Occipital lobe (tissue), 2 donors: ENCODE data around the gene LBP. TPM values are rescaled to one million over a fixed set of nuclear protein-coding genes. Genes with fewer than 3 reads are reported as not detected.
"Not testable (repeated sequence)": the region's sequence is repeated elsewhere in the genome, so short reads cannot be mapped to it uniquely, and the experiment has no call there.

ENCODE experiments used
- DNase-seq: peaks from one replicate; lab custom pipeline; 2025; lab: John Stamatoyannopoulos, UW
- total RNA-seq: library from RNA; depleted of rRNA; stranded (reverse); fragments of >200 nt; gene quantifications from one replicate; pipeline ENCODE4 v1.2.3, GENCODE V29; 2014

Gene LBP
- total RNA-seq, 1 donor from 2014 or later, result 0.47 TPM

DNA sequence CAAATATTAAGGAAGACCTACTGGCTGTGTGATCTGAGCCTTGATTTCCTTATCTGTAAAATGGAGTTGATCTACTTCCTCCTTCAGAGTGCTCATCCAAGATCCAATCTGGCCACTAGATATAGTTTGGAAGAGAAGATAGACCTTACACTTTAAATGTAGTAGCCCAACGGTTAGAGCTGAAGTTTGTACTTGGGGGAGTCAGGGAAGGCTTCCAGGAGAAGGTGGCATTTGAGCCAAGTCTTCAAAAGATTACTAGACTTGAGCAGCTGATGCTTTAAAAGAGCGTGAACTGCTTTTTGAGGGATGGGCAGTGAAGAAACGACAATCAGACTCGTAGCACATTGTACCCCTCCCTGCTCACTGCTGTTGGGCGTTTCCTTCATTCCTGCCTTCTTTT, 3.6 kb downstream of the LBP start:
- DNase-seq, result no peak

DNA sequence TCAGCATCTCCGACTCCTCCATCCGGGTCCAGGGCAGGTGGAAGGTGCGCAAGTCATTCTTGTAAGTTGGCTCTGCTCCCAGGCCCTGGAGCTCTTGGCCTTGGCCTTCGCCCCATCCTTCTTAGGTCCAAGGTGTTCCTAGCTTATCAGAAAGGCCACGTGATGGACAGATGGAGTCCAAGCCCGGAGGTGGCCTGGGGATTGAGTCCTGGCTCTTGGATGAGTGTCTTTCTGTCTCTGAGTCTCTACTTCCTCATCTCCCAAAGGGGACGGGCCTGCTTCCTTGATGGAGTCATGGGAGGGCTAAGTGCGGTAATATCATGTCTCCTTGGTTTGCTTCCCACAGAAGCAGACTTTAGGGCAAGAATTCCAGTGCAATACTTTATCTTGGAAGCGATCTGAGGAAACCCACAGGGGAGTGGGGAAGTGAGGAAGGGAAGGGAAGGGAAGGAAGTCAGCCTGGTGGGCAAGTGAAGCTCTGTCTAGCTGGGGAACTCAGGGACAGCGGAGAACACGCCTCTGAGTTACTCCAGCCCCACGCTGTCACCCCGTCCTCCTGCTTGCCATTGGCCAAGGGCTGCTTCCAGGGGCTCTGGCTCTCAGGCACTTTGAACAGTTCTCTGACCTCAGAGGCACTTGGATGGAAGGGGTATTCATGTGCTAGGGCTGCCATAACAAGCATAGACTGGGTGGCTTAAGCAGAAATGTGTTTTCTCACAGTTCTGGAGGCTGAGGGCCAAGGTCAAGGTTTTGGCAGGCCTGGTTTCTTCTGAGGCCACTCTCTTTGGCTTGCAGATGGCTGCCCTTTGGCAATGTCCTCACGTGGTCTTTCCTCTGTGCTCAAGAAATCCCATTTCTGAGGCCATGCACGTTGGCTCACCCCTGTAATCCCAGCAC, 4.8 kb downstream of the LBP start:
- no peak for DNase-seq

DNA sequence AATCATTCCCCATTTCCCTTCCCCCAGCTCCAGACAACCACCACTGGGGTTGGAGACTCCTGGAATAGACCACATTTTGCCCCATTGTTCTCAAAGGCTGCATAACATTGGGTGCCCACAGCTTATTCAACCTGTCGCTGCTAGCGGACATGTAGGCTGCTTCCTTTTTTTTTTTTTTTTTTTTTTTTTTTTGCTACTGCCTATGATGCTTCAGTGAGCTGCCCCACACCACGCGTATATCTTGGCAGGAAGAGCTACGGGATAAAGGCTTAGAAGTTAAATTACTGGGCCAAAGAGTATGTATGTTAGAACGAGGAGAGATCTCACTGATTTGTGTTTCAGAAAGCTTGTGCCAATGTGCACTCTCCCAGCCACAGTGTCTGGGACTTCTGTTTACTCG, 7.0 kb downstream of the LBP start:
- DNase-seq, result no peak

DNA sequence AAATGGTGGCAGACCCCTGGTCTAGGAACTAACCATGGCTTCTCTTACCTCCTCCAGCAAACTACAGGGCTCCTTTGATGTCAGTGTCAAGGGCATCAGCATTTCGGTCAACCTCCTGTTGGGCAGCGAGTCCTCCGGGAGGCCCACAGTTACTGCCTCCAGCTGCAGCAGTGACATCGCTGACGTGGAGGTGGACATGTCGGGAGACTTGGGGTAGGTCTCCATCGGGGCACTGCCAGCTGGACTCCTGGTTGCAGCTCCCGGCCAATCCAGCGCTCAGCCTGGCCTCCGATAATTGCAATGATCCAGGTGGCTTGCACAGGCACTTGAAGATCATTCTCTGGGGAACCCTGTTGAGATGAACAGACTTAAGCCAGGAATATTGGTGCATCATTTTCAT, 7.9 kb downstream of the LBP start:
- DNase-seq, result no peak

DNA sequence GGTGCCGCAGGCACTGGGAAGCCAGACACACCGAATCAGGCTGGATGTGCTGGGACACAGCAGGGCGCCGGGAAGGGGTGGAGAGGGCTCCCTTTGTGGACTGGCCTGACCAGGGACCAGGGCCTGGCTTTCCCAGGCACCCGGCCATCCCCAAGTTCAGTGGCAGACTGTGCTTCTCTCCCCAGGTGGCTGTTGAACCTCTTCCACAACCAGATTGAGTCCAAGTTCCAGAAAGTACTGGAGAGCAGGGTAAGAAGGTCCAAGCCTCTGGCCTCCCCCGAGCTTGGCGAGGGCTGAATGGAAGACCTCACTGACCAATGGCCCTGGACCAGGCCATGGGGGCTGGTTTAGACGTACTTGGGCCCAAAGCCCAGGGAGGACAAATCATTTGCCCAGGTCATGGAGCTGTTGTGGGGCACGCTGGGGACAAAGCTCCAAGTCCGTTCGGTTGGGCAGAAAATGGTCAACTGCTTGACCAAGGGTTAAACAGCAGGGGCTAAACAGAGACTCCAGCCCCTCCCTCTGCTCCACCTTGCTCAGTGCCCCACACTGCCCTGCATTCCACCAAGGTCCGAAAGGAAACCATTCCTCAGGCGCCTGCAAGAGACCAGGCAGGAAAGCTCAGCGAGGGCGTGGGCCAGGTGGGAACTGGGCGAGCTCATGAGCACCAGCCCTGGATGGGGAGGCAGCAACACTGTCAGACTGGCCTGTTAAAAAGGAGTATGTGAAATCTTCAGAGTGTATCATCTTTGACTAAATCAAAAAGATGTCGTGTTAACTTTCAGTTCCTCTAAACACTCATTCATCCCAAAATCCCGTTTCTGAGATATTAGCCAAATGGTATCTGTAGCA, 9.1 kb downstream of the LBP start:
- no peak for DNase-seq

DNA sequence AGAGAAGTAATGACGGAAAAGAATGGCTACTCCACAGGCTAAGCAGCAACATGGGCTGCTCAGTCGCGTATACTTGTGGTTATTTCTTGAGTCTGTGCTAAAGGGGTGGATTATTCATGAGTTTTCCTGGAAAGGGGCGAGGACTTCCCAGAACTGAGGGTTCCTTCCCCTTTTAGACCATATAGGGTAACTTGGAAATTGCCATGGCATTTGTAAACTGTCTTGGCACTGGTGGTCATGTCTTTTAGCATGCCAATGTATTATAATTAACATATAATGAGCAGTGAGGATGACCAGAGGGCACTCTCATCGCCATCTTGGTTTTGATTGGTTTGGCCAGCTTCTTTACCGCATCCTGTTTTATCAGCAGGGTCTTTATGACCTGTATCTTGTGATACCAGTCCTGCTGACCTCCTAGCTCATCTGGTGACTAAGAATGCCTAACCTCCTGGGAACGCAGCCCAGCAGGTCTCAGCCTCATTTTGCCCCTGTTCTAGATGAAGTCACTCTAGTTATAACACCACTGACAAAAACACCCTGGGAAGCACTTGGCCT, 11.4 kb downstream of the LBP start:
- no peak for DNase-seq

DNA sequence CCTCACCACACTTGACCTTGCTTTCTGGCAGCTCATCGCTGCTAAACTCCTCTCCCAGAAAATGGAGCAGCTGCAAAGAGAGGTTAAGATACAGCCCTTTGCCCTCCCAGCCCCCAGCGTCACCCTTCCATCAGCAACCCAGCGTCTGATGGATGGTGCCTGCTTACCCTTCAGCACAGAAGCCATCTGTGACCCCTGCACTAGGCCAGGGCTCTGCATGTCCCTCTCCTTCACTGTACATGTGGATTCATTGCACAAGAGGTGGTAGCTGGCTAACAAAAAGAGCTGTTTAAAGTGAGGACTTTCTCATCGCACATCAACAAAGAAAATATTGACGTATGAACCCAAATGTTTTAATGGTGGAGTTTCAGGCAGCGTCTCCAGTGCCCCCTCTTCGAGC, 12.3 kb downstream of the LBP start:
- no peak for DNase-seq

DNA sequence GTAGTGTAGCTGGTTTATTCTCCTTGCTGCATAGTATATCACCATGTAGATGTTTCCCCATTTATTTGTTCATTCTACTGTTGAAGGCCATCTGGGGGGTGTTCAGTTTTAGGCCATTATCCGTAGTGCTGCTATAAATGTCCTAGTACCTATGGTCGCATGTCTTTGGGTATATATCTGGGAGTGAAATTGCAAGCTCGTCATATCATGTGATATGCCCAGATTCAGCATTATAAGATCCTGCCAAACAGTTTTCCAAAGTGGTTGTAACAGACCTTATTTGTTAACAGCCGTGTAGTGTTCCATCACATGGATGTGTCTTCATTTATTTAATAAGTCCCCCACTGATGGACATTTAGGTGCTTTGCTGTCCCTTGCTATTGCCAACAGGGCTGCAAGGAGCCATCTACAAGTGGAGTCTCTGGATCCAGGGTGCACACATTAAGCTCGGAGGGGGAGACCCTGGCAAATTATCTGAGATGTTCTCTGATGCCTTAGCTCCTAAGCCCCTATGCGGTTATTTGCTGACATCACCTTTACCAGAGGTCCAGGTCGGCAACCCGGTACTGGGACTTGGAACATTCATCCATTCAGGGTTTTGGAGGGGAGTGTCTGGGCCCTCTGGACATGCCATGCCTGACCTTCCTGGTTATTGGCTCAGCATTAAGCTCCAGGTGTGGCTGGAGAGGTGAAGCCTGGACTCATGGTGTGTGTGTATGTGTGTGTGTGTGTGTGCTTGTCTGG, 16.9 kb downstream of the LBP start:
- DNase-seq, result no peak

DNA sequence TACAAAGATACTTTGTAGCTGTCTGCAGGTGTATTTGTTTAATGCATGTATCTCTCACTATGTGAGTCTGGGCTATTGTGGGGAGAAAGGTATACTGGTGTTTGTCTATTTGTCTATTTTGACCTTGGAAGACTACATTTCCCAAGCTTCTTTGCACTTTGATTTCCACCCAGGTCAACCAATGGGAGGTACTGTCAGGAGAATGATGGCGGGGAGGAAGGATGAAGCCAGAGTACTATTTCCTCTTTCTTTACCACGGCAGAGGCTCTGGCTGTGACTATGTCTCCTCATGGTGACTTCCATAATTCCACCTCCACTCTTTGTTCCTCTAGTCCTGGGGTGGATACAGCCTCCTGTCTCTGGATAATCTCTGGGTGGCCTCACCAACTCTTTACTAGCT, 23.1 kb downstream of the LBP start:
- DNase-seq, result no peak

DNA sequence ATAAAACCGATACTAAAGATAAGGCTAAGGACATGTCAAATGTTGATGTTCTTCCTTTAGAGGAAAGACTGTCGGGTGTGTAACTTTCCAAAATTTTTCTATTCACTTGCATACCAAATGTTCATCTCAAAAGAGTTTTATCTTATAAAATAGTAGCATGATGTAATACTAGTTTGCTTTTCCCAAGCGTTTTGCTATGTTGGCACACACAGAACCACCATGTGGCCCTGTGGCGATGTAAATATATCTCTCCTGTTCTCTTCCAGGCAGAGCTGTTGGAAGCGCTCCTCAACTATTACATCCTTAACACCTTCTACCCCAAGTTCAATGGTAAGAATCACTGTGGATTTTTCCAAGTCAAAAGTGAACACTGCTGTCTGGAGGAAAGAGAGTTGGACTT, 26.5 kb downstream of the LBP start:
- DNase-seq, result no peak

DNA sequence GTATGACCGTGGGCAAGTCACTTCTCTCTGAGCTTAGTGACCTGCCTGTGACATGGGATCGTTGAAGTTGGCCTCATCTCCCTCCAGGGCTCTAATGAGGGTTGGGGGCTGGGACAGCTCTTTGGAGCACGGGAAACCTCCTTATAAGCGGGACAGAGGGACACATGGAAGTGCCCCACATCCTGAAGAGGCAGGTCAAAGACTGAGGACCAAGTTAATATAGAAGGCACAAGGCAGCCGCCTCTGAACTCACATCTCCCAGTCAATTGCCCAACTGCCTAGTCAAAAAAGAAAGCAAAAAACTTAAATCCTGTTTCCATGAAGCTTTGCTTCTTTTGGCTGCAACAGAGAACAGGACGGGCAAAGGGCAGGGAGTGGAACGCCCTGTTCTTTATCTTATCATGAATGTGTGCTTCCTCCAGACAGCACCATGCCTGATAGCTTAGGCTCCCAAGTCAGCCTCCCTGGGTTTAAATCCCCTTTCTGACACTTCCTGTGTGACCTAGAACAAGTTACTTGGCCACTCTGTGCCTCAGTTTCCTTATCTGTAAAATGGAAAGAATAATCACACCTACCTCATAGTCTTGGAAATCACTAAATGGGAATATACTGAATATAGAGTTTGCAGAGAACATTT, 27.1 kb downstream of the LBP start:
- DNase-seq, result no peak

DNA sequence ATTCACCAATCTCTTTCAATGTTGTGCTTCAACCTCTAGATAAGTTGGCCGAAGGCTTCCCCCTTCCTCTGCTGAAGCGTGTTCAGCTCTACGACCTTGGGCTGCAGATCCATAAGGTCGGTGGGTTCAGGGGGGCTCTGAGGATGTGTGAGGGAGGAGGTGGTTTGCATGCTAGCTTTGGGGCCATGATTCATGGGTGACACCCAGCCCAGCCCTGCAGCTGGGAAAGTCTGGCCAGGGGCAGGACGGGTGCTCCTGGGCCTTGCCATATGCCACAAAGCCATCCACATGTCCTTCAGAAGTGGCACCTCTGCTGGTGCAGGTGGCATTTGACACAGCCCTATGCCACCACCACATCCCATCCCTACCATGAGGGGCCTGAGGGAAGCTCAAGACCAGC, 27.6 kb downstream of the LBP start:
- DNase-seq, result no peak

DNA sequence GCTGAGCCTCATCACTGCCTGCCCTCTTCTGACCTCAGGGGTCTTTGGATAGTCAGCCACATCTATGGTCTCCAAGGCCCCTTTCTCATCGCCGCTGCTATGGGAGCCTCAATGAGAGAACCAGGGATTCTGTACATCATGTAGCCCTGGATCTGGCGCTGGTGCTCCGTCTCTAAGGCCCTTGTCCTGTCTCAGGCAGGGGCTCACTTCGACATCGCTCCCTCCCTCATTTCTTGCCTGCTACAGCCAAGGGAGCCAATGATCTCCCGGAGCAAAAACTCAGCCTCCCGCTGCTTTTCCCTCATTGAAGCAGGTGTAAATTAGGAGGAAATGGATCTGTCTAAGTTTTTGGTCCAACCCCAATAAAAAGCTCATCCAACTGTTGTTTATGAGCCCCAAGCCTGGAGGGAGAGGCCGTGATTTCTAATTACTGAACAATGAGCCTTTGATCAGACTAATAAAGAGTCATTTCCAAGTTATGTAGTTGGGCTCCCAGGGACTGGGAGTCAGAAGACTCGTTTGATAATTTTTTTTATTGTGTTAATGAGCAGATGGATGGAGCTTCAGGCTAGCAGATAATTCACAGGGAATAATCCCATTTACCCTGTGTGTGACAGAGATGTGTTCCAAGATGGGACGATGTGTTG, 30.9 kb downstream of the LBP start:
- DNase-seq, result no peak

DNA sequence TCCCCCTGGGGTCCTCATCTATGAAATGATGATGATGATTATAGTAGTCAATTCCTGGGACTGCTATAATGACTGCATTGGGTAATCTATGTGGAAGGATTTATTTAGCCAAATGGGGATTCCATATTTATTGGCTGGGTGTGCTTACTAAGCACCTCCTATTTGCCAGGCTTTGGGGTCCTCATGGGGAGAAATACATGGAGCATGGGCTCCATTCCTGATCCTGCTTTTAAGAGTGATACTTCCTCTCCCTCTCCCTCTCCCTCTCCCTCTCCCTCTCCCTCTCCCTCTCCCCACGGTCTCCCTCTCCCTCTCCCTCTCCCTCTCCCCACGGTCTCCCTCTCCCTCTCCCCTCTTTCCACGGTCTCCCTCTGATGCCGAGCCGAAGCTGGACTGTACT, 31.6 kb downstream of the LBP start:
- not testable (repeated sequence) for DNase-seq

DNA sequence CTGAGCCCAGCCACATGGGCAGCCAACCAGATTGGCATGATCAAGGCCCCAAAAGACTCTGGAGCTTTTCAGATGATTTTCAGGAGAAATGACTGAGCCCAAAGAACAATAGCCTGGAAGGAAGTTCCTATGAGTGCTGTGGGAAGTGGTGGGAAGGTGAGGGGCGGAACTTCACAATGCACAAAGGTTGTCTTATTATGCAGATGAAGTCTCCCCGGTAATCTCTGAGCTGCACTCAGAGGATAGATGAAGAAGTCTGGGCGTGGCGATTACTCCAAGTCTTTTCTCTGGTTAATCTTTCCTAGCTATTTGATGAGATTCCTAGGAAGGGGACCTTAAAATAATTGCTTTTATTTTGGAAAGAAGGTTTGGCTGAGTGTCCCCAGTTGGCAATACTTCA, 36.9 kb downstream of the LBP start:
- no peak for DNase-seq

DNA sequence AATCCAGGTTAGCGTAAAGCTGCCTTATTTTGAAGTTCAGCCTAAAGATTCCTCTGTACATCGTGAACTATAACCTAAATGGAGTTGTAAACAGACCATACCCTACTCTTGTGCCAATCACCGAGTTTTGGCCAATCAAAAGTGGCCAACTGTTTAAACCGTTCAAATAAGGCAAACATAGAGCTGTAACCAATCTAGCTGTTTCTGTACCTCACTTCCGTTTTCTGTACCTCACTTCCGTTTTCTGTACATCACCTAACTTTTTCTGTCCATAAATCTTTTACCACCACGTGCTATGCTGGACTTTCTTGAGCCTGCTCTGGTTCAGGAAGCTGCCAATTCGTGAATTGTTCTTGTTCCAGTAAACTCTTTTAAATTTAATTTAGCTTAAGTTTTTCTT, 39.7 kb downstream of the LBP start:
- no peak for DNase-seq

DNA sequence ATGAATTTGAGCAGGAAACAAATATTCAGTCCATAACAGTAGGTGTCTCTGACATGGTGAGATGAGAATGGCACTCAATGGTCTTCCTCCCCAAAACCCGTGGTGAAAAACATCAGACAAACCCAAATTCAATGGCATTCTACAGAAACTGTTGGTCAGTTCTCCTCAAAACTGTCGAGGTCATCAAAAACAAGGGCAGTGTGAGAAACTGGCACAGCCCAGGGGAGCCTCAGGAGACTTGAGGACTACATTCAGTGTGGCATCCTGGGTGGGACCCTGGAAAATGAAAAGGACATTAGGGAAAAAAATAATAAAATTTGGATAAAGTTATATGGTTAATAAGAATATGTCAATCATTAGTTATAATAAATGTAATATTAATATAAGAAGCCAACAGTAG, 40.6 kb downstream of the LBP start:
- no peak for DNase-seq

DNA sequence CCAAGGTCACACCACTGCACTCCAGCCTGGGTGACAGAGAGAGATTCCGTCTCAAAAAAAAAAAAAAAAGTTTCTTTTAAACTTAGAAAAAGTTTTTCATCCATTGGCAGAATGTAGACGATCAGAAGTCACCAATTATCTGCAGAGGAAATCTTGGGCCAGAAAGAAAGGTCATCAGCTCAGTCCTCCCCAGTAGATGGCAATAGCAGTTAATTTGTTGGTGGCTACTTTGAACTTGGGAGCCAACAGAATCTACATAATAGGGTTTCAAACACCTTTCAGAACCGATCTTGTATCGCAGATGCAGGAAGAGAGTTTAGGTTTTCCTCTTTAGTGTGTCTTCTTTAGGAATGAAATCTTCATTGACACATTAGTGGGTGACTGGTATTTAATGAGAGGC, 41.7 kb downstream of the LBP start:
- DNase-seq, result no peak

DNA sequence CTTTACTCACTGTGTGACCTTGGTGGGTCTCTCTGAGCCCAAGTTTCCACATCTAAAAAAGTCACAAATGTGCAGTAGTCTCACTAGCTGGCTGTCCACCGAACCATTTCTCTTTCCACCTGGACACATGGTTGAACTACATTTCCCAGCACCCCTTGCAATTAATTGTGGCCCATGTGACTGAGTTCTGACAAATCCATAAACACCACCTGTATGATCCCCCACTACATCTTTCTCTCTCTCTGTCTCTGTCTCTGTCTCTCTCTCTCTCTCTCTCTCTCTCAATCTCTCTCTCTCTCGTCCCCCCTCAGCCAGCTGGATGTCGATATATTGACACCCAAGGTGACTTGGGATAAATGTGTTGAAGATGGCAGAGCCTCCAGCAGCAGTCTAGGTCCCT, 46.1 kb downstream of the LBP start:
- DNase-seq, result no peak

DNA sequence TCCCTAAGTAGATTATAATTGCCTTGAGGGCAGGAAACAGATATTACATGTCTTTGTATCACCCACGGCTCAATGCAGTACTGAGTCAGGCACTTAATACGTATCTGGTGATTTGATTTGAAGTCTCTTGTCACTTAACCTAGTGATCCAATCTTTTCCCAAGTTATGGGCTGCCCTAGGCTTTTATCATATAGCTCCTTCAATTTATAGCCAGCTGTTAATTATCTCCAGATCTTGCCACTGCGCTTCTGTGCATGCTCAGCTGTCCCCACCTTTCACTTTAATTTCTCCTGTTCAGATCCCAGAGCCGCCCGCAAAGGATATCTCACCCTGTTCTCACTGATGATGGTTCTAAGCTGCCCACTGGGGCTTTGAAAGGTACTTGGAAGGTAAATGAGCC, 47.0 kb downstream of the LBP start:
- no peak for DNase-seq

DNA sequence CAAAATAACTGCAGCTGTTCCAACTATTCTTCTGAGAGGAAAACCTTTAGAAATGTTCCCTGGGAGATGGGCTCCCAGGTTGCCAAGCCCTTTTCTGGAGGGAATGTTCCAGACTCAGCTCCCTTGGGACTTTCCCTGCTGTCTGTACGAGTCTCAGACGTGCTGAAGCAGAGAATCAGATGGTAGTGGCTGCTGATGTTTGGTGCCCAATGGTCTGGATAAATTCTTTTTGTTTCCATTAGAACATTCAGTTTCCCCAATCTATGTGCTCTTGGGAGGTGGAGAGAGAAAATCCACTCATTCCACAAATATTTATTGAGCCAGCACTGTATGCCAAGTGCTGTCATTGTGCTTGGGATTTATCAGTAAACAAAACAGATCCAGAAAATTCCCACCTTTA, 48.9 kb downstream of the LBP start:
- DNase-seq, result no peak
